ENCODE data around the gene EIF4E1B.

DNA sequence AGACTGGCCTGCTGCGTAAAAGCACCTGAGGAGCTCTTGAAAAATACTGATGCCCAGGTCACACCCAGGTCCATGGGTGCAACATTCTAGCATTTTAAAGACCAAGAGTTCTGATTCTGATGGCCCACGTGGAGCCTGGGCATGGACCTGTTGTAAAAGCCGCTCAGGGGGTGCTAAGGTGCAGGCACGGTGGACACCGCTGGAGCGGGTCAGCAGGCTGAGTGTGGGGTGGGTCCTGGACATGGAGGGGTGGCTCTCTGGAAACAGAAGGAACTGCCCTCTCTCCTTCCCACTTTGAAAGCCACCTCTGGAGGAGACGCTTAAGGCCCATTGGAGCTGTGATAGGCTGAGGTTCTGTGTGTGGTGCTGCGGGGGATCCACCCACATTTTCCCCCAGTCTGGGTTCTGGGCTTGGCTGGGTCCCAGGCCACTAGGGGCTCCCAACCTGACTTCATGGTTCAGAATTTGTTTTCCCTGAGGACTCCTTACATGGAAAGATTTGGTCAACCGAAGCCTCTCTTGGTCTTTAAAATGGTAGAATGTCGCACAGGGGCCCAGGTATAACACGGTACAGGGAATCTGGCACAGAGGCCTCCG, 37.1 kb upstream of the EIF4E1B start:
- TF ChIP-seq POLR2AphosphoS5 (IDR thresholded peaks at IDR 0.05; ENCODE audit: borderline replicate concordance, low read depth, low read length): no peak
- no peak for TF ChIP-seq FOXP2 (optimal IDR thresholded peaks at IDR 0.05; ENCODE audit: control extremely low read depth, extremely low read length, insufficient read depth)
- no peak for TF ChIP-seq EZH2 (IDR thresholded peaks at IDR 0.05)

All from SK-N-MC (cell line).